ENCODE results near the gene TAGLN2.
"Not testable (repeated sequence)": the region's sequence is repeated elsewhere in the genome, so short reads cannot be mapped to it uniquely, and the experiment has no call there.

TAGLN2 gene

DNA sequence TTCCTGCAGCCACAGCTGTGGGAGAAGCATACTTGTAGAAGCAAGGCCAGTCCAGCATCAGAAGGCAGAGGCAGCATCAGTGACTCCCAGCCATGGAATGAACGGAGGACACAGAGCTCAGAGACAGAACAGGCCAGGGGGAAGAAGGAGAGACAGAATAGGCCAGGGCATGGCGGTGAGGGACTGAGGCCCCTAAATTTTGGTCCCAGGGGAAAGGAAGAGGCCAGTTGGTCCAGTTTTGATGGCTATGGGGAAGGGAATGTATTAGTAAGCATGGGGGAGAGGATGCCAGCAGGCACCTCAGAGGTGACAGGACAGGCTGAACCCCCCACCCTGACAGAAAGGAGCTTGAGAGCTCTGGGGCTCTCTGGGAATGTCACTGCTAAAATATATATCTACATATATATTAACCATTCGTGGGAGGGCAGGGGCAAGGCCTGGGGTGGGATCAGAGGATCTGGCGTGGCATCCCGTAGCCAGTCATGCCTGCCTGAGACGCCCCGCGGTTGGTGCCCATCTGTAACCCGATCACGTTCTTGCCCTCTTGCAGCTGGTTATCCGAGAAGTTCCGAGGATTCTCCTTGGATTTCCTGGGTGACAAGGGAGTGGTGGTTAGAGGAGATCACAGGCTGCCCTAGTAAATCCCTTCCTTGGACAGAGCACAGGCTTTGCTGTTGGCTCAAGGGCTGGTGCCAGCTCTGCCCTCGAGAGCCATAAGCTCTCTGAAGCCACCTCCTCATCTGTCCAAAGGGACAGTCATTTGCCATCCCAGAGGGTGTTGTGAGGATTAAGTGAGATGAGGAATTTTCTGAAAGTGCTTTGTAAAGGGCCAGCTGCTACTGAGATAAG is 6.7 kb downstream of the TAGLN2 start:
- Mint-ChIP-seq H3K36me3 (peaks cover 74% of the 10 kb centered on the region), H3K4me3 (no peak overlapping the region), H3K27me3 (no peaks in the 10 kb centered on the region), H3K4me1 (peaks cover 82% of the 10 kb centered on the region), H3K9me3 (no peaks in the 10 kb centered on the region), H3K27ac (no peak overlapping the region)
- DNase-seq: peak; percentile 10
- CTCF ChIA-PET: no interaction called here

DNA sequence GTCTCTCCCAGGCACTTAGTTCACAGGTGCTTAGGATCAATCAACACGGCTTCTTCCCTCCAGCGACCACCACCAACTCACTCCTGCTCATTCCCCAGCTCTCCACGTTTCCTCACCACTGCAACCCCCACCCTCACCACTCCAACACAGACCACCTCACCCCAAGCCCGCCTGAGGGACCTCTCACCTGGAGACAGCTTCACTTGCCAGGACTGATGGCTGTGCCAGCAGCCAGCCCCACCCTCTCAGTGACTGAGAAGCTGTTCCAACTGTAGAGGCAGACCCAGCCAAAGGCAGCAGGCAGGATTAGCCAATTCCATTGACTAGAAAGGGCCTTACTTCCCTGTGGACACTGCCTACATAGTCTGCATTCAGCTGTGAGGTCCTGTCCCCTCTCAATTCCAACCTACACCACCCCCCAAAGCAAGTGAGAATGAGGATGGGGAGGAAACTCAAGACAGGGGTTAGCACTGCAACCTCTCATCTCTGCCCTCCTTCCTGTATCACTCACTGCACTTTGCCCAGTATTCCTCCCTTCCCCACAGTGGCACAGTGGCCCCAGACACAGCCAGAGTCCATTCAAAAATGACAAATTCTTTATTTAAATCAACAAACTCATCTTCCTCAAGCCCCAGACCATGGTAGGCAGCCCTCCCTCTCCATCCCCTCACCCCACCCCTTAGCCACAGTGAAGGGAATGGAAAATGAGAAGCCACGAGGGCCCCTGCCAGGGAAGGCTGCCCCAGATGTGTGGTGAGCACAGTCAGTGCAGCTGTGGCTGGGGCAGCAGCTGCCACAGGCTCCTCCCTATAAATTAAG is 7.6 kb downstream of the TAGLN2 start:
- Mint-ChIP-seq H3K27me3 (no peaks in the 10 kb centered on the region), H3K4me1 (peaks cover 83% of the 10 kb centered on the region), H3K27ac (no peak overlapping the region), H3K9me3 (no peaks in the 10 kb centered on the region), H3K4me3 (peak overlapping the region; percentile 8), H3K36me3 (peaks cover 72% of the 10 kb centered on the region)
- CTCF ChIA-PET: no interaction called here
- peak; percentile 18 for DNase-seq

DNA sequence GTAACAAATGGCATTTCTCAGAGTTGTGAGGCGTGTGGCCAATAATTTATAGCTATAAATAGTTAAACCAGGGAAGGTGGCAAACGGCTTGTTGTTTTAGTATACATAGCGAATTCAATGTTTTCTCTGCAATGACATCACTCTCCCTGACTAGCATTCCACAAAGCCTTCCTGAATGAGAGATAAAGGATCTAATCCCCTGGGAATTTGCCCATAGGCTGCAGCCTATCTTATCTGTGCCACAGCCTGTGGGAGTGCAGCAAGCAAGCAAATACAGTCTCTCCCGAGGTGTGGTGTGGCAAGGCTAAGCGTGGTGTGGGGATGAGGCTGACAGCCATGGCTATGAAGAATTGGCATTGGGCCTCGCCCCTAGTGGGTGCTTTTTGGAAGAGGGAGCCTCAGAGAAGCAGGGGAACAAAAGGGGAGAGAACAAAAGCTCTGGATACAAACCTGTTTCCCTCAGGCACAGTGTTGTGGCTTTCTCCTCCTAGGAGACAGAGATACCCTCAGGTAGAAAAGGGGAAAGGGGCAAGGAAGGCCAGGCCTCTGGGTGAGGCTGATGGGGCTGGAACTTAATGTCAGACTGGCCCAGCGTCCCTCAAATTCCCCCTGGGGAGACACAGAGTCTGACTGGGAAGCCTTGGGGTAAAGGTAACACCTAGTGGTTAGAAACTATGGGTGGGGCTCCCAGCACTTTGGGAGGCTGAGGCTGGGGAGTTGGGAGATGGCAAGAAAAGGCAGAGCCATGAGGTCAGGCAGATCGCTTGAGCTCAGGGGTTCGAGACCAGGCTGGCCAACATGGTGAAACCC is 8.9 kb downstream of the TAGLN2 start:
- Mint-ChIP-seq H3K9me3 (no peaks in the 10 kb centered on the region), H3K36me3 (peaks cover 65% of the 10 kb centered on the region), H3K27ac (peak overlapping the region; percentile 56), H3K4me3 (no peak overlapping the region), H3K27me3 (no peaks in the 10 kb centered on the region), H3K4me1 (peaks cover 83% of the 10 kb centered on the region)
- peak; percentile 18 for DNase-seq
- CTCF ChIA-PET: interaction anchor here (0.7 to 0.8 kb wide), 2 partner anchors 27 to 91 kb away, joined by 3 to 4 read pairs; no protein-coding TSS in a partner anchor

DNA sequence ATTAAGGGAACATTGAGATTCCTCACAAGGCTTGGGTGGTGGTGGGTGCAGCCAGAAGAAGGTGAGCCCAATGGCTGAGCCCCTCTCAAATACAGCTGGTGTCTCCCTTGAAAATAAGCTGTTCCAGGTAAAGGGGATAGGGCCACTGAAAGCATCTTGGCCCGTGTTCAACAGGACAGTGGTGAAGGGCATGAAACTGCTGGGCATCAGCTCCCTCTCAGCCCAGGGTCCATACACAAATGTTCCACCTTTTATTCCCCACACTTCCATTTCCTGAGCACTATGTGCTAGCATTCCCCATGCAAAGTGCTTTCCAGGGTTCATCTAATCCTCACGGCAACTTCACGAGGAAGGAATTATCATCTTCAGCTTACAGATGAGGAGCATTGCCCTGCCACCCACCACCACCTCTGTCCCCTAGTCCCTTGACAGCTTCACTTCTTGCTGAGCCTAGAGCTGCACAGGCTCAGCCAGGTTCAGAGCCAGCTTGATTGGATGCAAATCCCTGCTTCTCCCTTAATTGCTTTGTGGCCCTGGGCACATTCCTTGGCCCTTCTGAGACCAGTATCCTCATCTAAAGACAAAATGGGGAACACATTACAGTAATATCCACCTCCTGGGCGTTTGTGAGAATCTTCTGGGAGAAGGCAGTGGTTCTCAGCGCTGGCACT is 9.6 kb downstream of the TAGLN2 start:
- CTCF ChIA-PET: interaction anchor here (0.7 to 0.8 kb wide), 2 partner anchors 26 to 92 kb away, joined by 3 to 4 read pairs; no protein-coding TSS in a partner anchor
- H3K4me3 Mint-ChIP-seq: no peak overlapping the region
- H3K36me3 Mint-ChIP-seq: peaks cover 57% of the 10 kb centered on the region
- peaks cover 83% of the 10 kb centered on the region for H3K4me1 Mint-ChIP-seq
- H3K27me3 Mint-ChIP-seq: no peaks in the 10 kb centered on the region
- H3K9me3 Mint-ChIP-seq: no peaks in the 10 kb centered on the region
- peak; percentile 18 for DNase-seq
- H3K27ac Mint-ChIP-seq: peak overlapping the region; percentile 56

- H3K36me3 Mint-ChIP-seq: peaks cover 48% of the 10 kb centered on the region
- CTCF ChIA-PET: no interaction called here
These were observed 10.9 kb downstream of the TAGLN2 start for GRCh38 chr1:159914252-159915018.

DNA sequence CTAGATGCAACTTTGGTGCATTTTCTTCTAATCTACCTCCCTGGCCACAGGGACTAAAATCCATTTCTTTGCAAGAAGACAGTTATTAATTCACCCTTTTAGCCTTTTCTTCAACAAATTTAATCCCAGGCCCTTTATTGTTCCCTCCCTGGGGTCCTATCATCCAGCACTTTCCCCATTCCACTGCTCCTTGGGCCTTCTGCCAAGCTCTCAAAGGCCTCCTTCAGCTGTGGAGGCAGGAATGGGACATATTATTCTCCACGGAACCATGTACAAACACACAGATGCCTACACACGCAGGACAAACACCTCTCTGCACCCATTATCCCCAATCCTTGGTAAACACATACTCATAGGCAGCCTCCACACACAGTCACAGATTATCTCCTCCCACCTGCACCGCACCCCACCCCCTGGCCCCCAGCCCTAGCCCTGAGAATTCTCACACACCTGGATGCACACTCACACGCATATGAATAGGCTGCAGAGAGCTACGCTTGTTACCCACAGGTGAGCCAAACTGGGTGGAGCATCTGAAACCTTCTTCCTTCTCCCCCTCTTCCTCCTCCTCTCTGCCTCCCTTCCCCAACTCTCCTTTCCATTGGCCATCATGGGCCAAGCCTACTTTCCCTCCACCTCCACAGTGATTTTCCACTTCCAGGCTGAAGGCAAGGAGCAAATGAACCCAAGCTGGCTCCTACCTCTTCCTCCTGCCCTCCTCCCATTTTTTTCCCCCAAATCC is 11.7 kb downstream of the TAGLN2 start:
- H3K9me3 Mint-ChIP-seq: no peaks in the 10 kb centered on the region
- peak; percentile 14 for DNase-seq
- CTCF ChIA-PET: no interaction called here
- peaks cover 41% of the 10 kb centered on the region for H3K36me3 Mint-ChIP-seq
- H3K27ac Mint-ChIP-seq: peak overlapping the region; percentile 24
- no peak overlapping the region for H3K4me3 Mint-ChIP-seq
- H3K4me1 Mint-ChIP-seq: peaks cover 81% of the 10 kb centered on the region
- H3K27me3 Mint-ChIP-seq: no peaks in the 10 kb centered on the region

More at GRCh38 chr1:159914252-159915018, 10.9 kb downstream of the TAGLN2 start:
- Mint-ChIP-seq H3K27me3 (no peaks in the 10 kb centered on the region), H3K4me3 (no peak overlapping the region), H3K4me1 (peaks cover 82% of the 10 kb centered on the region), H3K27ac (peak overlapping the region; percentile 19), H3K9me3 (no peaks in the 10 kb centered on the region)
- DNase-seq: peak; percentile 9

DNA sequence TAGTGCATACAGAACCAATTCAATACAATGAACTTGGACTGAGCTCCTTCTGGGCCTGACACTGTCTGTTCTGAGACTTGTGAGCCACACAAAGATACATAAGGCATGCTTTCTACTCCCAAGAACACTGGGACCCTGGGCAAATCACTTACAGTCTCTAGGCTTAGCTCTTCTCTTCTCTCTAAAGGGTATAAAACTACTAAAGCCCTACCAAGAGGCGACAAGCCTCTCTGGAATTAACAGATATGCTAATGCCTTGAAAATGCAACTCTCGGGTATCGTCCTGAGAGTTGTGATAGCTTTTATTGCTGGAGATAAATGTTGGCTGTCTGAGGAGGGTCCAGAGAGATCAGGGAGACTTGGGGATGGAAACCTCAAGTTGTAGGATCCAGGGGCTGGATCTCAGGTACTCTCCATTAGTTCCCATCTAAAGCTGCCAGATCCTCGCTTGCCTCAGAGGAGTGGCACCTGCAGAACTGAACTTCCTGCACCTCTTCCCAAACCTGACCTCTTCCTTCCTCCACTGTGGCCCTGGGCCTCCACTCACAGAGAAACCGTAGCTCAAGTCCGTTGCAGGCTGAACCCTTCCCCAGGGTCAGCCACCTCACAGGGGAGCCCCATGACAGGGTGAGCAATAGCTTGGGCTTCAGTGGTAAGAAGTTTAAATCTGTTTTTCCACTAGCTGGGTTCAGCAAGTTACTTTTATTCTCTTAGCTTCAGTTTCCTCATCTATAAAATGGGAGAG is 13.8 kb downstream of the TAGLN2 start:
- Mint-ChIP-seq H3K36me3 (peaks cover 28% of the 10 kb centered on the region), H3K4me3 (peak overlapping the region; percentile 24), H3K4me1 (peaks cover 78% of the 10 kb centered on the region), H3K9me3 (no peaks in the 10 kb centered on the region), H3K27me3 (peaks cover 3% of the 10 kb centered on the region), H3K27ac (peak overlapping the region; percentile 88)
- DNase-seq: peak; percentile 21
- CTCF ChIA-PET: interaction anchor here (0.9 kb wide), 1 partner anchor 25 kb away, joined by 4 read pairs; no protein-coding TSS in a partner anchor

DNA sequence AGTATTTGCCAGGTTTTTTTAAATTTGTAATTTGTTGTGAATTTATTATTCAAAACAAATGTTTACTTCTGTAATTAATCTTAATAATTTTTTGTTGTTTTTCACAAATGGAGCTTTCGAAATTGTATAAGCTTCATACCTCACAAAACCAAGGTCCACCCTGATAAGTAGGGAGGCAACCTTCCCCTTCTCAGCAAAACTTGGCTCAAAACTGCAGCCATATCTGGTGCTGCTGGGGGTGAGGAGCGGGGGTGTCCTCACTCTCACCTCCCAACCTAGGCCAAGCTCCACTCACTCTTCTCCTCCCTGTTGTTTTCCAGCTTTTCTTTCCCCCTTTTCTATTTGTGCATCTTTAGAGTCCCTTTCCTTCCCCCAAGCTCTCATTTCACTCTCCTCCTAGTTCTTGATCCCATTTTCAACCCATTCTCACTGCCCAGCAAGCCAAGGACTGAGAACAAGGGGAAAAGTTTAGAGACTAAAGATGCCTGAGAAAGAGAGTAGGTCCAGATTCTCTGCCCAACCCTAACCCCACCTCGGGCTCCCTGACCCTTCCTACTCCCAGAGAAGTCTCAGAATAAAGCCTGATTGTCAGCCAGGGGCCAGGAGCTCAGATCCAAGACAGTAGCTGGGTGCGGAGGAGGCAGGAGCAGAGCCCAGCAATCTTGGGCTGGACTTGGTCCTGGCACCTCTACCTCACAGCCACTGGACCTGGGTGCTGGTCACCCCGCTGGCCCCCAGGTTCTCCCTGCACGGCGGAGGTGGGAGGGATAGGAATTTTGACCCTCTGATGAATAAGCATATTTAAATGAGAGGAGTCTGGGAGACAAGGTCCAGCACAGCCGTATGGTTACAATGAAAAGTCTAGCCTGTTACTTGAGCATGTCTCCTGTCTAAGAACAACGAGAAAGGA is 17.0 kb downstream of the TAGLN2 start:
- Mint-ChIP-seq H3K4me3 (no peak overlapping the region), H3K27ac (no peak overlapping the region), H3K4me1 (peaks cover 56% of the 10 kb centered on the region), H3K27me3 (peaks cover 3% of the 10 kb centered on the region), H3K9me3 (no peaks in the 10 kb centered on the region), H3K36me3 (peaks cover 5% of the 10 kb centered on the region)
- DNase-seq: peak; percentile 11
- CTCF ChIA-PET: interaction anchor here (0.8 to 2.3 kb wide), 3 partner anchors 14 to 128 kb away, joined by 3 to 6 read pairs (median 4); partner anchors contain the start of gene DUSP23

DNA sequence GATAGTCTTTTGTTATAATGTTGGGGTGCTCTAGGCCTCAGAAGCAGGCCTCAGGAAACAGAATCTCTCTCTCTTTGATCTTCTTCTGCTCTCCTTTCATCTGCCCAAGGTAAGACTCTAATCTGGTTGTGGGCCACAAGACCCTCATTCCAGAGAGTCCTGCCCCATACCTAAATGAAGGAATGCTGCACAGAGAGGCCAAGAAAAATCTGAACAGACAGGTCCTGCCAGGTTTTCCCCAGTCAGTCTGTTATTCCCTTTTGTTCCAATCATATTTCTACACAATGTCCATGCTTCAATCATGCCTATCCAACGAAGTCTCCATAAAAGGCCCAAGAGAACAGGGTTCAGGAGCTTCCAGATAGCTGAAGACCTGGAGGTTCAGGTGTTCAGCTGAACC is 18.3 kb downstream of the TAGLN2 start:
- DNase-seq: no peak
- H3K27ac Mint-ChIP-seq: no peak overlapping the region
- no peaks in the 10 kb centered on the region for H3K9me3 Mint-ChIP-seq
- peaks cover 3% of the 10 kb centered on the region for H3K27me3 Mint-ChIP-seq
- H3K36me3 Mint-ChIP-seq: peaks cover 5% of the 10 kb centered on the region
- CTCF ChIA-PET: interaction anchor here (2.1 to 2.3 kb wide), 2 partner anchors 13 to 14 kb away, joined by 4 to 6 read pairs; no protein-coding TSS in a partner anchor
- H3K4me1 Mint-ChIP-seq: peaks cover 43% of the 10 kb centered on the region
- no peak overlapping the region for H3K4me3 Mint-ChIP-seq

GRCh38 chr1:159904036-159904435 is 21.3 kb downstream of the TAGLN2 start:
- Mint-ChIP-seq H3K27me3 (peaks cover 21% of the 10 kb centered on the region), H3K4me1 (peaks cover 18% of the 10 kb centered on the region)
- H3K4me3 Mint-ChIP-seq, H3K9me3 Mint-ChIP-seq, H3K36me3 Mint-ChIP-seq, DNase-seq, H3K27ac Mint-ChIP-seq: not testable (repeated sequence)
- CTCF ChIA-PET: interaction anchor here (0.6 to 0.9 kb wide), 2 partner anchors 12 to 451 kb away, joined by 3 read pairs; no protein-coding TSS in a partner anchor

DNA sequence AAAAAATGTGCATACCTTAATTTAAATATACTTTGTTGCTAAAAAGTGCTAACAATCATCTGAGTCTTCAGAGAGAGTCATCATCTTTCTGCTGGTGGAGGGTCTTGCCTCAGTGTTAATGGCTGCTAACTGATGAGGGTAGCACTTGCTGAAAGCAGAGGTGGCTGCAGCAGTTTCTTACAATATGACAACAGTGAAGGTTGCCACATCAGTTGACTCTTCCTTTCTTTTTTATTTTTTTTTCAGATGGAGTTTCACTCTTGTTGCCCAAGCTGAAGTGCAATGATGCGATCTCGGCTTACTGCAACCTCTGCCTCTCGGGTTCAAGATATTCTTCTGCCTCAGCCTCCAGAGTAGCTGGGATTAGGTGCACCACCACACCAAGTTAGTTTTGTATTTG is 22.8 kb downstream of the TAGLN2 start:
- CTCF ChIA-PET: interaction anchor here (1.9 kb wide), 1 partner anchor 10 kb away, joined by 7 read pairs; no protein-coding TSS in a partner anchor
- Mint-ChIP-seq H3K36me3 (peaks cover 4% of the 10 kb centered on the region), H3K27ac (no peak overlapping the region), H3K27me3 (peaks cover 17% of the 10 kb centered on the region), H3K9me3 (no peaks in the 10 kb centered on the region), H3K4me1 (peaks cover 9% of the 10 kb centered on the region), H3K4me3 (no peak overlapping the region)
- DNase-seq: no peak

Measured in activated naive CD4-positive, alpha-beta T cell treated with anti-CD3 and anti-CD28 coated beads, Interleukin-2, amount 10 ng/mL, durations not matched to agents 7 days and 5 days (primary cell).